MCF 10A (cell line): Measurements from ENCODE around the gene MTMR10. TPM values are rescaled to one million over a fixed set of nuclear protein-coding genes. Genes with fewer than 3 reads are reported as not detected.

ENCODE experiments used
- BruUV-seq: library from RNA; stranded (reverse); fragments of 400-500 nt; replicated peaks from 2 replicates; lab custom pipeline; 2021; lab: Mats Ljungman, UMichigan
- CTCF ChIA-PET: fragments of 300-600 bp; sonication (Branson Sonifier 250); formaldehyde crosslinking; extraction: SDS; loops from one replicate; lab custom pipeline; 2021; ENCODE audit warnings: antibody characterized with exemption, inconsistent platforms; lab: Yijun Ruan, JAX
- POLR2A ChIA-PET: fragments of 300-600, 350-650 bp; sonication (Branson Sonifier 250); formaldehyde crosslinking; extraction: SDS; loops from one replicate; lab custom pipeline; 2020; ENCODE audit warnings: antibody characterized with exemption, inconsistent platforms; lab: Yijun Ruan, JAX
- DNase-seq: peaks from one replicate; pipeline ENCODE4 v3.0.0-alpha.2; 2018; ENCODE audit not compliant: unreplicated experiment
- H3K27ac Mint-ChIP-seq: one replicate; pipeline ENCODE4 v1.8.0; 2022; ENCODE audit warnings: mild to moderate bottlenecking, low read depth, mixed read lengths; ENCODE audit not compliant: unreplicated experiment
- H3K27me3 Mint-ChIP-seq: one replicate; pipeline ENCODE4 v1.8.0; 2022; ENCODE audit warnings: mixed read lengths; ENCODE audit not compliant: insufficient read depth, unreplicated experiment
- H3K36me3 Mint-ChIP-seq: one replicate; pipeline ENCODE4 v1.8.0; 2022; ENCODE audit warnings: mild to moderate bottlenecking, moderate library complexity, mixed read lengths; ENCODE audit not compliant: insufficient read depth, unreplicated experiment
- H3K4me1 Mint-ChIP-seq: one replicate; pipeline ENCODE4 v1.8.0; 2022; ENCODE audit warnings: mixed read lengths; ENCODE audit not compliant: insufficient read depth, unreplicated experiment
- H3K4me3 Mint-ChIP-seq: one replicate; pipeline ENCODE4 v1.8.0; 2022; ENCODE audit warnings: mild to moderate bottlenecking, moderate library complexity, mixed read lengths; ENCODE audit not compliant: unreplicated experiment
- H3K9me3 Mint-ChIP-seq: one replicate; pipeline ENCODE4 v1.8.0; 2022; ENCODE audit warnings: mixed read lengths; ENCODE audit not compliant: unreplicated experiment
- intact Hi-C: fragments of 100-400 bp; cut with micrococcal nuclease; formaldehyde crosslinking; loops from 2 replicates; pipeline ENCODE4 v1.14.1; 2022
- total RNA-seq: library from RNA; stranded (reverse); gene quantifications from 2 replicates; pipeline ENCODE4 v1.2.3, GENCODE V29; 2022
- TF ChIP-seq, protein P1 (sequence below): fragments of 200-600 bp; IDR thresholded peaks from one replicate; pipeline ENCODE4 v1.8.0; 2022; ENCODE audit warnings: antibody characterized with exemption, mild to moderate bottlenecking; ENCODE audit not compliant: unreplicated experiment

Gene MTMR10
- total RNA-seq, 1 experiment from 2014 or later: 11.4 TPM

DNA sequence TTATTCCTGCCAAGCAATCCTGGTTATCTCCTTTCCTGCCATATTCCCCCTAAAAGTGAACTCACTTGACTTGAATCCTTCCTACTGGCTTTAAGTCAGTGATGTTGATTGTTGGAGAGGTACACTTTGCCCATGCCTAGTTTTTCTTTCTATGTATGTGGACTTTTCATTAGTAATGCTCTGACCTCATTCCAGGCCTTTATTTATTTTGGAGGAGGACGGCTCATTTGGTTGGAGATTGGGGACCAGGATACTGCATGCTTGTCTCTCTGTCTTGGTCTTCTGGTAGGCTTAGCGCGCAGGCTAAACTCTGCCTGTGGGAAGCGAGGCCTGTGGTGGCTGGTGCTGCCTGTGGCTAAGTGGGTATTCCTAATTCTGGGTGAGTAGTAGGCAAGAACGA, 29.1 kb upstream of the MTMR10 start:
- intact Hi-C loops: no loop called here
- POLR2A ChIA-PET: no interaction called here
- Mint-ChIP-seq H3K9me3 (no peaks in the 10 kb centered on the region), H3K4me1 (peaks cover 19% of the 10 kb centered on the region), H3K36me3 (no peaks in the 10 kb centered on the region), H3K27me3 (no peaks in the 10 kb centered on the region), H3K27ac (no peak overlapping the region), H3K4me3 (no peak overlapping the region)
- CTCF ChIA-PET: no interaction called here
- BruUV-seq: no TSS peak
- DNase-seq: no peak
- TF ChIP-seq, protein P1, sequence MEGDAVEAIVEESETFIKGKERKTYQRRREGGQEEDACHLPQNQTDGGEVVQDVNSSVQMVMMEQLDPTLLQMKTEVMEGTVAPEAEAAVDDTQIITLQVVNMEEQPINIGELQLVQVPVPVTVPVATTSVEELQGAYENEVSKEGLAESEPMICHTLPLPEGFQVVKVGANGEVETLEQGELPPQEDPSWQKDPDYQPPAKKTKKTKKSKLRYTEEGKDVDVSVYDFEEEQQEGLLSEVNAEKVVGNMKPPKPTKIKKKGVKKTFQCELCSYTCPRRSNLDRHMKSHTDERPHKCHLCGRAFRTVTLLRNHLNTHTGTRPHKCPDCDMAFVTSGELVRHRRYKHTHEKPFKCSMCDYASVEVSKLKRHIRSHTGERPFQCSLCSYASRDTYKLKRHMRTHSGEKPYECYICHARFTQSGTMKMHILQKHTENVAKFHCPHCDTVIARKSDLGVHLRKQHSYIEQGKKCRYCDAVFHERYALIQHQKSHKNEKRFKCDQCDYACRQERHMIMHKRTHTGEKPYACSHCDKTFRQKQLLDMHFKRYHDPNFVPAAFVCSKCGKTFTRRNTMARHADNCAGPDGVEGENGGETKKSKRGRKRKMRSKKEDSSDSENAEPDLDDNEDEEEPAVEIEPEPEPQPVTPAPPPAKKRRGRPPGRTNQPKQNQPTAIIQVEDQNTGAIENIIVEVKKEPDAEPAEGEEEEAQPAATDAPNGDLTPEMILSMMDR: no peak

DNA sequence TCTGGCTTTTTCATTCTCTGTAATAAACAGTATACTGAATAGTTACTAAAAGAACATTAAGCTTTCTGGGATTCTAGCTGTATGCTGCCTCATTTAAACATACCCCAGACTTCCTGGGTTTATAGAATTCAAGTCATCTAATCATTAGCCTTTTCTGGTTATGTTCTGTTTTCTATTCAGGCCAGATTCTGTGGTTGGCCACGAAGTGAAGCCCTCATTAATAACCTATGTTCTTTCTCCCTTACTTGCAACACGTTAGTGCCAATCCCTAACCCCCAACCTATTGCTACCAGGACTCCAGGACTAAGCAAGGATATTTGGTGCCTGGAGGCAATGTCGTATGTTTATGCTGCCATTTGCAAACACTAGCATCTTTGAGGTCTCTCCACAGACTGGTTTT, 28.6 kb upstream of the MTMR10 start:
- CTCF ChIA-PET: no interaction called here

DNA sequence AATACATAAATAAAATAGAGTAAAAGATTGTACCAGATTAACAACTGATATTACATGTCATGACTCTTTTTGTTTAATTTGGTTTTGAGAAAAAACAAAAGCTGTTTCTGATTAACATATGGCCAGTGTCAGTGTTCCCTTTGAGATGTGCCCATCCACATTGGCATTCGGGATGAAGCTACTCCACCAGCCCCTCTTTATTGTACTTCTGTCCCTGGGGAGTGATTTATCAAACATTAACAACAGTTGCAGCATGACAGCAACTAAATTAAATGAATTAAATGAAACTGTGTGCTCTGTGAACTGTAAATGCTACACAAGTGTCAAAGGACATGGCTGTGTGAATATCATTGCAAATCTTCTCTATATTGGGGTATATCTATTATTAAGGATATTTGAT, 25.9 kb upstream of the MTMR10 start:
- CTCF ChIA-PET: no interaction called here
- no TSS peak for BruUV-seq
- TF ChIP-seq, protein P1: no peak
- no peaks in the 10 kb centered on the region for H3K36me3 Mint-ChIP-seq
- intact Hi-C loops: no loop called here
- H3K9me3 Mint-ChIP-seq: peaks cover 7% of the 10 kb centered on the region
- POLR2A ChIA-PET: interaction anchor here (1.3 to 2.9 kb wide), 2 partner anchors 9 to 26 kb away, joined by 3 to 20 read pairs; partner anchors contain the start of gene MTMR10
- no peak overlapping the region for H3K27ac Mint-ChIP-seq
- H3K27me3 Mint-ChIP-seq: no peaks in the 10 kb centered on the region
- no peak overlapping the region for H3K4me3 Mint-ChIP-seq
- no peaks in the 10 kb centered on the region for H3K4me1 Mint-ChIP-seq
- no peak for DNase-seq

More for the DNA sequence above, 28.6 kb upstream of the MTMR10 start:
- DNase-seq: no peak
- Mint-ChIP-seq H3K27ac (no peak overlapping the region), H3K27me3 (no peaks in the 10 kb centered on the region), H3K4me3 (no peak overlapping the region), H3K9me3 (no peaks in the 10 kb centered on the region), H3K4me1 (peaks cover 19% of the 10 kb centered on the region), H3K36me3 (no peaks in the 10 kb centered on the region)
- BruUV-seq: no TSS peak
- TF ChIP-seq, protein P1: no peak
- POLR2A ChIA-PET: no interaction called here
- intact Hi-C loops: no loop called here

DNA sequence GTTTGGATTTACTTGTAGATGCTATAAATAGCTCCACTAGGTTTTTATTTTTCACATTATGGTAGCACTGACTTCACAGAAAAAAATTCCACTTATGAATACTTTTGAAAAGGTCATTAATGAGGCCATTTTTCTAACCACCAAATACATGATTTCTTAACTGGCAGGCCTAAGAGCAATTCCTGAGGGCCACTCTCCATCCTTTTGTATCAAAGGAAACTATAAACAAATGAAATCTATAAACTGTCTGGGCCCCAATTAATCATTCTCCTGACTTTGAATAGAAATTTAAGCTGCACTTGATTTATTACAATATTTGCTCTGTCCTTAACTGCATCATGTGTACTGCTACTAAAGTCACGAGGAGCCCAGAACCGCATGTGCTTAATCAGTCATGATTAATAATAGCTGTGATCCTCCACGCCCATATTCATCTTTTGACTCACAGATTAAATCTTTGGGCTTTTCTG, 25.1 kb upstream of the MTMR10 start:
- ChIA-PET CTCF (interaction anchor here (0.6 to 0.7 kb wide), 2 partner anchors 13 to 1750 kb away, joined by 3 to 4 read pairs; no protein-coding TSS in a partner anchor), POLR2A (interaction anchor here (1.3 to 2.9 kb wide), 2 partner anchors 10 to 25 kb away, joined by 3 to 20 read pairs; partner anchors contain the start of gene MTMR10)
- intact Hi-C loops: no loop called here
- no peak overlapping the region for H3K4me3 Mint-ChIP-seq
- no peaks in the 10 kb centered on the region for H3K4me1 Mint-ChIP-seq
- H3K36me3 Mint-ChIP-seq: no peaks in the 10 kb centered on the region
- BruUV-seq: no TSS peak
- TF ChIP-seq, protein P1: no peak
- H3K27ac Mint-ChIP-seq: no peak overlapping the region
- H3K27me3 Mint-ChIP-seq: no peaks in the 10 kb centered on the region
- no peak for DNase-seq
- H3K9me3 Mint-ChIP-seq: peaks cover 12% of the 10 kb centered on the region
